GM12872 (cell line): Measurements from ENCODE around the gene RGS8.

Experiments
- CTCF ChIP-seq: IDR thresholded peaks from 3 replicates; pipeline ENCODE4 v1.5.1; 2011; ENCODE audit warnings: low read depth, mild to moderate bottlenecking, low read length, moderate library complexity; ENCODE audit not compliant: insufficient read depth

The RGS8 gene

GRCh38 chr1:182667848-182668505 is 16.4 kb downstream of the RGS8 start:
- no peak for TF ChIP-seq CTCF

GRCh38 chr1:182666706-182667105 is 17.7 kb downstream of the RGS8 start:
- TF ChIP-seq CTCF, result no peak

GRCh38 chr1:182664296-182664695 is 20.1 kb downstream of the RGS8 start:
- no peak for TF ChIP-seq CTCF

GRCh38 chr1:182662956-182663355 is 21.4 kb downstream of the RGS8 start:
- TF ChIP-seq CTCF, result no peak

- no peak; the same call in 2 of the 3 replicates for TF ChIP-seq CTCF
These were observed 22.1 kb downstream of the RGS8 start for GRCh38 chr1:182662121-182662890.

- TF ChIP-seq CTCF, result no peak
These were observed 26.3 kb downstream of the RGS8 start for GRCh38 chr1:182658055-182658454.

- TF ChIP-seq CTCF, result no peak
These were observed 27.5 kb downstream of the RGS8 start for GRCh38 chr1:182656842-182657397.
